GM19099 (cell line): ENCODE data around the gene CIT.

Experiments
- POLR2A ChIP-seq: IDR thresholded peaks from 3 replicates; pipeline ENCODE4 v1.6.1; 2011; ENCODE audit warnings: low read depth; ENCODE audit not compliant: insufficient read length; ENCODE audit errors: extremely low read depth

Gene CIT

DNA sequence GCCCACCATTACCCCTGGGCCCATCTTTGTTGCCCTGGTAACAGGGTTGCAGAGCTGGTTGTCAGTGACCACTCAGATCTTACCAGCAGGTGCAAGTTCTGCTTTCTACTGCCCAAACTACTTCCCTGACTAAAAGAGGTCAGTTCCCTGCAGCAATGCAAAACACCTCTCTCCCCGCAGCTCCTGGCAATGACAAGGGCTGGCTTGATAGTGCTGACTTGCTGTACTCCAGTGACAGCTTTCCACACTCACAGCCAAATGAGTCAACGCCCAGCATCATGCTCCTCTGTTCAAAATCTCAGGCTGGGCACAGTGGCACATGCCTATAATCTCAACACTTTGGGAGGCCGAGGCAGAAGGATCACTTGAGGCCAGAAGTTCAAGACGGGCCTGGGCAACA lies 90.6 kb downstream of the CIT start:
- TF ChIP-seq POLR2A: no peak

GRCh38 chr12:119784673-119785072 lies 92.4 kb downstream of the CIT start:
- TF ChIP-seq POLR2A: no peak

- TF ChIP-seq POLR2A: no peak
Measured at GRCh38 chr12:119783787-119784186, 93.3 kb downstream of the CIT start.

DNA sequence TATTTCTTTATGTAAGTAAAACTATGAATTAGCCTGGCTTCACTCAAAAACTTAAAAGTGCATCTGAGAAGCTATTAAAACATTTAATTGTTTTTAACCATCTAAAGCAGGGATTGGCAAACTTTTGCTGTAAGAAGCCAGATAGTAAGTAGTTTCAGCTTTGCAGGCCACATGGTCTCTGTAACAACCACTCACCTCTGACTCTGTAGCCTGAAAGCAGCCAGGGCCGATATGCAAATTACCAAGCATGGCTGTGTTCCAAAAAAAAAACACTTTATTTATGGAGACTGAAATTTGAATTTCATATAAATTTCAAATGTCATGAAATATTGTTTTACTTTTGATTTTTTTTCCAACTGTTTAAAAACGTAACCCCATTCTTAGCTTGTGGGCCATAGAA lies 95.3 kb downstream of the CIT start:
- TF ChIP-seq POLR2A: no peak

GRCh38 chr12:119780786-119781434 lies 96.2 kb downstream of the CIT start:
- TF ChIP-seq POLR2A: no peak

DNA sequence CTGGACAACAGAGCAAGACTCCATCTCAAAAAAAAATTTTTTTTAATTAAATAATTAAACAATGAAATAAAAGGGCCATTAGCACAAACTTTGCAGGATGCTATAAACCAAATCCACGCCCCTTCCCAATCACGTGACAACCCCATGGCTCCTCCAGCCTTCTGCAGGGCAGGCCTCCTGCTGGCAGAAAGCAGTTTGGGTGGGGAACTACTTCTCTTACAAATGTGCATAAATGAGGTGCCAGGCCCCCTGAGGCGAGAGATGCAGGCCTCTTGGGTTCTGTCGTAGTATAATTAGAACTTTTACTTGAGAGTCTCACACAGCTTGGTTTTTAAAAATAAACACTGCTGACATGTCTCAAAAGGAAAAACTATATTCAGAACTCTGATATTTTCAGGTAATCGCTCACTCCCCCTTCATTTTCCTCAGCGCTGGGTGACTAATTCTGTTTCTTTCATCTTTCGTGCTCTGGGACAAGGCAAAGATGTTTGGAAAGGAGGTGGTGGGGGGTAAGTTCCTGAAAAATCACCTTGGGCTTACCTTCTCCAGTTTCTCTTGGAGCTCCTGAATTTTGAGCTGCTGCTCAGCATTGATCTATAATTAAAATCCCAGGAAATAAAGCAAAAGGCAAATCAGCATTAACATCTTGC lies 101.7 kb downstream of the CIT start:
- no peak for TF ChIP-seq POLR2A

DNA sequence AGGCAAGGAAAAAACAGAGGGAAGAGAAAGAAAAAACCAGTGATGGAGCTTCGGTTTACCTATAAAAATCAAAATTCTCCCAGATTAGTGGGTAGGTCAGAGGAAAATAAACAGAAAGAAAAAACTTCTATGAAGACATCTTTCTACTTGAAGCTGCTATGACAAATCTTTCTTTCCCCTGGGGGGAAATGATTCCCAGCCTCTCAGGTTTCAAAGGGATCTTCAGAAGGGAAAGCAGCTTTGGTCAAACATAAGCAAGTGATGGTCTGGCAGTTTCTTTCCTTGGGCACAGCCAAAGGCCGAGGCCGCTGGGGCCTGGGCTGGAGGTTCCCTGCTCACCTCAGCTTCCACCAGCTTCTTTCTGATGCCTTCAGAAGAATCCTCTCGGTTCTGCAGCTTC lies 104.7 kb downstream of the CIT start:
- no peak for TF ChIP-seq POLR2A

DNA sequence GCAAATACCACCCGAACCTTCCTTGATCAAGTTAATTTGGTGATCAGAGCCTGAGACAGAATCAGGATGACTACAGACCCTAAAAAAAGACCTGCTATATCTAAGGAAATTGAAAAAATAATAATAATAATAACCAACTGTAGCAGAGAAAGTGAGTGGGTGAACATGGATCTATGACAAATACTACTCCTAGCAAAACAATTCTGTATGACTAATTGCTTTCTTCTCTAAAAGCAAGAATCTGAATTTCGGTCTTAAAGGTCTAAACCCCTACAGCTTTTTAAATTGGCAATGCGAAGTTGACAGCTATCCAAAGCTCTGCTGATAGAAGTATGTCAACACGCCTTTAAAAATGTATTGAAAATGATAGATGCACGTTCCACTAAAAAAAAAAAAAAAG lies 107.0 kb downstream of the CIT start:
- no peak for TF ChIP-seq POLR2A

DNA sequence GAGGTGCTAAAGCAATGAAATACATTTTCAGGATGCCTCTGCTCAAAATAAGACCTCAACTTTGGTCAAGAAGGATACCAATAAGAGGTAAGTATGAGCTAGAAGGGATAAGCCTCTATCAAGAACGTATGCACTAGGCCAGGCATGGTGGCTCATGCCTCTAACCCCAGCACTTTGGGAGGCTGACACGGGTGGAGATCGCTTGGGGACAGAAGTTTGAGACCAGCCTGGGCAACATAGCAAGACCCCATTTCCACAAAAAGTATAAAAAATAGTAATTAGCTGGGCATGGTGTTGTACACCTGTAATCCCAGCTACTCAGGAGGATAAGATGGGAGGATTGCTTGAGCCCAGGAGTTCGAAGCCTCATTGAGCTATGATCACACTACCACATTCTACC lies 114.5 kb downstream of the CIT start:
- TF ChIP-seq POLR2A: no peak

- TF ChIP-seq POLR2A: no peak
Measured at GRCh38 chr12:119758722-119759121, 118.4 kb downstream of the CIT start.

GRCh38 chr12:119758234-119758633 lies 118.9 kb downstream of the CIT start:
- TF ChIP-seq POLR2A: no peak

DNA sequence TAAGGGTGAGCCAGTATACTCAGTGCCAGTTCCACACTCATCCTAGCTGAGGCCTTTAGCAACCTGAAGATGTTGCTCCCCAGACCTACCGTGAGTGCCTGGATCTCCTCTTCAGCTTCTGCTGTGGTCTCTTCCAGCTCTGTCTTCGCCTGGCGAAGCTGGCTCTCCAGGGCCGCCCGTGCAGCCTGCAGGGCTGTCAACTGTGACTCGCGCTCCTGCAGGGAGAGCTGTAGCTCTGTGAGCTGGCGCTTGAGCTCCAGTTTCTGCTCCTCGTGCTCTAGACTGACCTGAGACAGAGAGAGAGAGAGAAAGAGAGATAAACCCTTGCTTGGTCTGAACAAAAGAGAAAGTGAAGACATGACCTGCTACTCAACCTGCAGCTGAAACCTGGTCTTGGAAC lies 125.2 kb downstream of the CIT start:
- TF ChIP-seq POLR2A: no peak

GRCh38 chr12:119749666-119750065 lies 127.5 kb downstream of the CIT start:
- TF ChIP-seq POLR2A: no peak

- no peak for TF ChIP-seq POLR2A
Measured at GRCh38 chr12:119748497-119748896, 128.6 kb downstream of the CIT start.

DNA sequence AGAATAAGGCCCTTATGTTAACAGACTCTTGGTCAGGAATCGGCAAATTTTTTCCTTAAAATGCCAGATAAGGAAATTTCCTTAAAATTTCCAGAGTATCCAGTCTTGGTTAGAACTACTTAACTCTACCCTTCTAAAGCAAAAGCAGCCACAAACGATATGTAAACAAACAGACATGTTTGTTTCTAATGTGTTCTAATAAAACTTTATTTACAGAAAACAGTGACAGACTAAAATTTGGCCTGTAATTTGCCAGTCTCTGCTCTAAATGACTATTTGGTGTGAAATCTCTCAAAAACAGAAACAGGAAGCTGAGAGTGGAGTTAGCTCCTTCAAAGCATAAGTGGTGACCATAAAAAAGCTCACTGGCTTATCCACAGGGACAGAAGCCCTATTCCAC lies 131.0 kb downstream of the CIT start:
- no peak for TF ChIP-seq POLR2A

GRCh38 chr12:119744900-119745606 lies 132.1 kb downstream of the CIT start:
- TF ChIP-seq POLR2A: no peak
